Stimulated activated CD4-positive, alpha-beta T cell treated with anti-CD3 and anti-CD28 coated beads, Interleukin-2, amount 100 ng/mL, for 4 hours (primary cell): ENCODE data around the gene AOAH.
A peak's percentile ranks its signal among the peaks of the same experiment; 100 is the strongest.

Experiments used
- DNase-seq: peaks from one replicate; pipeline ENCODE4 v3.0.0-alpha.2; 2020; ENCODE audit warnings: low read depth

Gene AOAH, protein sequence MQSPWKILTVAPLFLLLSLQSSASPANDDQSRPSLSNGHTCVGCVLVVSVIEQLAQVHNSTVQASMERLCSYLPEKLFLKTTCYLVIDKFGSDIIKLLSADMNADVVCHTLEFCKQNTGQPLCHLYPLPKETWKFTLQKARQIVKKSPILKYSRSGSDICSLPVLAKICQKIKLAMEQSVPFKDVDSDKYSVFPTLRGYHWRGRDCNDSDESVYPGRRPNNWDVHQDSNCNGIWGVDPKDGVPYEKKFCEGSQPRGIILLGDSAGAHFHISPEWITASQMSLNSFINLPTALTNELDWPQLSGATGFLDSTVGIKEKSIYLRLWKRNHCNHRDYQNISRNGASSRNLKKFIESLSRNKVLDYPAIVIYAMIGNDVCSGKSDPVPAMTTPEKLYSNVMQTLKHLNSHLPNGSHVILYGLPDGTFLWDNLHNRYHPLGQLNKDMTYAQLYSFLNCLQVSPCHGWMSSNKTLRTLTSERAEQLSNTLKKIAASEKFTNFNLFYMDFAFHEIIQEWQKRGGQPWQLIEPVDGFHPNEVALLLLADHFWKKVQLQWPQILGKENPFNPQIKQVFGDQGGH

DNA sequence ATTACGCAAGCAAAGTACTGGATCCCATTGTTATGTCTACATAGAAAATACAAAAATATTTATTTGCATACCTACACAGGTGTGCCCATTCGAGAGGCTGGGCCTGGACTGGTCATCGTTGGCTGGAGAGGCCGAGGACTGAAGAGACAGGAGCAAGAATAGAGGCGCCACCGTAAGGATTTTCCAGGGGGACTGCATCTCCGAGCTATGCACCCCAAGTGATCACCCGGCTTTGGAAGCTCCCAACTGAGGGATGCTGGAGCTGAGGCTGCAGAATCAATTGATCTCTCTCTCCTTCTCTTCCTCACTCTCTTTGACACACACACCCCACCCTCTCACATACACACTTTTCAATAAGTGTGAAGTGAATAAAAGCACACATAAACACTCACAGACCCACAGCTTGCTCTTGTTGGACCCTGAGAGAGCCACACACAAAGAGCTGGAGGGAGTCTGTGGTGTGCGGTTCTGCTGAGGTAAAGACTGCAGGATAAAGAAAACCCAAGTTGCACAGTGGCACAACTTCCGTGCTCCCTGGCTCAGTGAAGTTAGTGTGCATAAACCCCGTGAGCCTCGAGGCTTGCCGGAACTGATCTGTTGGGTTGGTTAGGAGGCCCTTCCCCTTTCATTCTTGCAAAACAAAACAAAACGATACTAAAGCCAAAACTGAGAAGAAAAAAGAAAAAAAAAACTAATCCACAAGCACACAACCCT lies at the start of gene AOAH:
AOAH (minus strand) TSS at position 544 of the 714 bp plus-strand sequence; CDS start at position 198, 346 bp downstream.
- peak; percentile 43 for DNase-seq

DNA sequence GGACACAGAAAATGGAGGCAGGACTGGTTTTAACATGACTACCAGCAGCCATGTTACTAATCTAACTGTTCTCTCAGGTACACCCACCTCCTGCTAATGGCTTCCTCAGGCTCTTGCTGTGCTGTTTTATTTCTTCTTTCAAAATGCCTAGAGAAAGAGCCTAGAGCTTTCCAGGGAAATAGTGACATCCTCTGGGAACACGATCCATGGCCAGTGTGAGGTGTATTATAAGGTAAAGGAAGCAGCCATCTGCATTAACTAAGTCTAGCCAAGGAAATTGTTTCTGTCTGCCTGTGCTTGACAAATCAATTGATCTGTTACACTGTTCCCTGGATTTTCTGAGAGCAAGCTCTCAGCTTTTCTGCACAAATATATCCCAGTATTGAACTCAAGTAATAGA lies 42.2 kb upstream of the AOAH start:
- no peak for DNase-seq

DNA sequence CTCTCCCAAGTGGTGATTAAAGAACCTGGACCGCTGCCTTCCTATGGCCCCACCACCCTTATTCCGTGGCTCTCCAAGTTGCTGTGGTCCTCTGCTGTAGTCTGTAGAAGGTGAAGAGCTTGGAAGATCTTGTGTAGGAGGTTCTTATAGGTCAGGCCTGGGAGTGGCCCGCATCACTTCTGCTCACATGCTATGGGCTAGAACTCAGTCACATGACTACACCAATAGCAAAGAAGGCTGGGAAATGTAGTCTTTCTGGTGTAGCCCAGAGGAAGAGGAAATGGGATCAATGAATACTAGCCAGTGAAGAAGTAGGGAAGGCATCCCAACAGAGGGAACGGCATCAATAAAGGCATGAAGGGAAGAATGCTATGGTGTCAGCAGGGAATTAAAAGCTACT lies 41.3 kb upstream of the AOAH start:
- no peak for DNase-seq

DNA sequence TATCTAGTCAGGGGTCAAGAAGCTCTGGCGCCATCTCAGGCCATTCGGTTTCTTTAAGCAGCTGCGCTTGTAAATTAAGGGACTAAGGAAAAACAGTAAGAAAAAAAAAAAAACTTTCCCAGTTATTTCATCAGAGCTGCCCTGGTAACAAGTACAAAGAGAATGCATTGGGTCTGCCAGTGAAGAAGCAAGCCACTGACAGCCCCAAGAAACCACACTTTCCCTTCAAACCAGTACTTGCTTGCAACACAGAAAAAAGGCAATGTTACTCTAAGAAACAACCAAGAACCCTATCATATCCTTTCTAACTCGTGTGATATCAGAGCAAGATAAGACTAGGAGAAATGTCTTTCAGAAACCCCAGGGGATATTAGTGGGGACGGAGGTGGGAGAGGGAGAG lies 40.6 kb upstream of the AOAH start:
- DNase-seq: no peak

DNA sequence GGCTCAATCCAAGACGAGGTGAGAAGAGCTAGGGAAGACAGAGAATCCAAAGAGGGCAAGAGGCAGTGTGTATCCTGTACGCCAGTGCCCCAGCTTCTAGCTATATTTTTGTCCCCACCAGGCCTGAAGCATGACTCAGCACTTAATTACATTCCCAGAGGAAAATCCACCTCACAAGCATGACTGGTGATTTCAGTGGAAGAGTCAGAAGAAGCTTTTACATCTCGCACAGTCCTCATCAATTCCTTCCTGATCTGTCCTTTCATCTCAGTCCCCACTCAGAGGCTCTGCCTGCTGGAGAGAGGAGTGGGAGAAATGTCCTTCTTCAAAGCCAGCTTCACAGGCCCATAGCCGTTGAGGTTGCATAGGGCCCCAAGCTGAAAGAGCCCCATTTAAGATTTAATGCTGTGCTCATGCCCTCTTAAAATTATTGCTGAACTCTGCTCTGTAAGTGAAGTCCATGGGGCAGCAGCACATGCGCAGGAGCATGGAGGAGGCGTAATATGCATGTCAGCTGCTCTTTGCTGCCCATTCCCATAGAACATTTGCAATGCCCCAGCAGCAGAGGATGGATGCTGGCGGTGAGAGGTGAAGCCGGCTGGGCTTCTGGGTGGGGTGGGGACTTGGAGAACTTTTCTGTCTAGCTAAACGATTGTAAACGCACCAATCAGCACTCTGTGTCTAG lies 39.0 kb upstream of the AOAH start:
- no peak for DNase-seq

DNA sequence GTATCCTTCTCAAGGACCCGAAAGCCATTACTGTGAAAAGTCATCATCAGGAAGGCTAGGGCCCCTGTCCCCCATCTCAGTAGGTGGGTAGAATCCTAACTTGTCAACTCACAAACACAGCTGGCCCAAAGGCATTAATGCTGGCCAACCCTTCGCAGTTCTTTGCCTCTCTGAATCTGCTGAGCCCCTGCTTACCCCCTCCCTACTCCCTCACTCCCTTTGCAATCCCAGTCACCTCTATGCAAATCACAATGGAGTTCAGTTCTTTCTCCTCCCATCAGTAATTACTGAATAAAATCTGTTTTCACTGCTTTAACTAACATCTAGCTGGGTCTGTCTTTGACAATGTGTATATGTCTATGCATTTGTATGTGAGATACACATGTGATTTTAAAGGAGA lies 38.1 kb upstream of the AOAH start:
- DNase-seq: no peak

DNA sequence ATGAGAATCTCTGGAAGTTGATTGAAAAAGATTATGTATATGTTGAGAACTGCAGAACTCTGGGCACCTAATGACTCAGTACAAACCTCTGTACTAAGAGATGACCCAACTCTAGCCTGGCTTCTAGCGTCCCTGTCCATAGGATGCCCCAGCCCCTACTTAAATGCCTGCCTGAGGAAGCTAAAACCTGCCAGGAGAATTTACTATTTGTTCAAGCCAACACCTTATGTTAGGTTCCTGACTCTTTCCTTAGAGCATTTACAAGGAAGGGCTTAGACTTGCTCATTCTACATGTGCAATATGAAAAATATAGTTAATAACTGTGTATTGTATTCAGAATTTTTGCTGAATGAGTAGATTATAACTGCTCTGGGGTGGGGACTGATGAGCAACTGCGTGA lies 37.5 kb upstream of the AOAH start:
- no peak for DNase-seq

DNA sequence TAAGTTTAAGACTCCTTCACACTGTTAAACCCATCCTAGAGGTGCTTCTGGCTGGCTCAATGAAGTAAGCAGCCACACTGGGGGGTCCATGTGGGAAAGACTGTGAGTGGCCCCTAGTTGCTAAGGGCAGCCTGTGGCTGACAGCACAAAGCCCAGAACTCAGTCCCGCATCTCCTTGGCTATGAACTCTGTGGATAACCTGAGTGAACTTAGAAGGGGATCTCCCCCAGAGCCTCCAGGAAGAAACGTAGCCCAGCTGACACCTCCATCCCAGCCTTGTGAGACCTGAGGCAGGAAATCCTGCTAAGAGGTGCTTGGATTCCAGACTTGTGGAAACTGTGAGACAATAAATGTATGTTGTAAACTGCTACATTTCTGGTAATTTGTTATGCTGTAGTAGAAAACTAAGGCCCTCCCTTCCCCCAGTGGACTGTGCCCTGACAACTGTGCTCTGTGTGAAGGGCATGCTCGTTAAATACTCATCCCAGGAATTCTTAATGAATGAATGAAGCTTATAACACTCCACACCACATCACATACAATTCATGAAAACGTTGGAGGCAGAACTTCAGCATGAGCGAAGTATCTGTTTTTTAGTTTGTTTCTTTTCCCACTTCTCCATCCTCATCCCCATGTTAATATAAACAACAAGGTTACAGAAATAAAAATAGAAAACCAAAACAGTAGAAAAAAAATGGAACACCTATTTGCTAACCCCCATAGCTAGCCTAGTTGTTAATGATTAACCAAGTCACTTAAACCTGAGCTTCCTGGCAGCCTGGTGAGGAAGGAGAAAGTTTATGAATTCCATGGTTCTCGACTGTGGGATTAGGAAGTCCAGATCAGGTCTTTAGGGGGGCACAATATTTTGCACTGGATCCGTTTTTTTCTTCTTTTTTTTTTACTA lies 36.8 kb upstream of the AOAH start:
- DNase-seq: no peak

DNA sequence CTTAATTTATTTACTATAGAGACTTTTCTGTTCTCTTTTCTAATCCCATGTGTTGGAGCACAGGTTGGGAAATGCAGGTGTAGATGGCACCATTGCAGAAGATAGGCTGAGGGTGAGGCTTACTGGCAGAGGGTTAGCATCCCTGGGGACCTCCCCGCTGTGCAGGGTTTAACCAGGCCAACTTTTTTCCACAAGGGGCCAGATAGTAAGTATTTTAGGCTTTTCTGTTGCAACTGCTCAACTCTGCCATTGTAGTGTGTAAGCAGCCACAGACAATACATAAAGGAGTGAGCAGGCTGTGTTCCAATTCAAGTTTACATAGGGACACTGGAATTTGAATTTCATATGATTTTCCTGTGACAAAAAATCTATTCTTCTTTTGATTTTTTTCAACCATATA lies 34.6 kb upstream of the AOAH start:
- DNase-seq: no peak

DNA sequence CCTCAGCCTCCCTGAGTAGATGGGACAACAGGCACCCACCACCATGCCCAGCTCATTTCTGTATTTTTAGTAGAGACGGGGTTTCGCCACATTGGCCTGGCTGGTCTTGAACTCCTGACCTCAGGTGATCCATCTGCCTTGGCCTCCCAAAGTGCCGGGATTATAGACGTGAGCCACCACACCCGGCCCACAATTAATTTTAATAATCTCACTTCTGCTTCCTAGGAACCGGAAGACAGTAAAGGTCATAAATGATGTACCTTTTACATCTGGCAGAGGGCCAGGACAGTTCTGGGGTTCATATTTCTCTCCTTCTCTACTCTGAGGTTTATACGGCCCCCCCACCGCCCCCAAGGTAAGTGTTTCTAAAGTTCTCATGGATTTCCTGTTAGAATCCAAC lies 31.2 kb upstream of the AOAH start:
- DNase-seq: no peak

DNA sequence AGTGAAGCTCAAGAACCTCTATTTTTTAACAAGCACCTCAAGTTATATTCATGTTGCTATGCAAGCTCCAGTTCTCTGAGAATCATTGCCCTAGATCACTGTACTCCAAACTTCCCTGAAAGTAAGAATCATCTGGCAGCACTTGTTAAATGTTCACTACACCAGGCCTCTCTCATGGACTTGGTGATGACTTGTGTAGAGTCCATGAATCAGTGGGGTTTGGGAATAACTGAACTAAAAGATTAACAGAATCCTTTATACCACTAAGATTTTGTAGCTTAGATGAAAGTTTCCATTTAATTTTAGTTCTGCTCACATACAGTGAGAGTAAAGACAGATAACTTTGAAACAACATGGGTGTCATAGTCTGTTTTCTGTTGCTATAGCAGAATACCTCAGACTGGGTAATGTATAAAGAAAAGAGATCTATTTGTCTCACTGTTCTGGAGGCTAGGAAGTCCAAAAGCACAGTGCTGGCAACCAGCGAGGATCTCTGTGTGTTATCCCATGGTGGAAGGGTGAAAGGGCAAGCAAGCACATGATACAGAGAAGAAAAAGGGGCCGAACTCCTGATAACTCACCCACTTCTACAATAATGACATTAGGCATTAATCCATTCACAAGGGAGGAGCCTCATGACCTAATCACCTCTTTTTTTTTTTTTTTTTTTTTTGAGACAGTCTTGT lies 27.9 kb upstream of the AOAH start:
- DNase-seq: no peak

DNA sequence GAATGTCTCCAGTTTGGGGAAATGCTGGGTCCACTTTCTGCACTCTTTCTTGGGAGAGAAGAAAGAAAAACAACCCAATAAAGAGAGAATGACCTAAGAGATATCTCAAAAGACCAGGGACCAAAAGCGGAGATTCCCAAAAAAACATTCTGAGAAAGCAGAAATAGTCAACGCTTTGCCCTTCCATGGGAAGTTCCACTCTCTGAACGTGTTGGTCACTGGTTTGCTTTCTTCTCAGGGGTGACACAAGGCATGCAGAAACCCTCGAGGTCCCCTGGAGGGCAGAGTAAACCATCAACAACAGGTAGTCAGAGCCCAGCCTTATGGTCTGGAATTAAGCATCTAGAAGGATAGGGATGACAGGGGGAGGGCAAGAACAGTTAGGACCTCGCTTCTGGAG lies 26.2 kb upstream of the AOAH start:
- DNase-seq: no peak

DNA sequence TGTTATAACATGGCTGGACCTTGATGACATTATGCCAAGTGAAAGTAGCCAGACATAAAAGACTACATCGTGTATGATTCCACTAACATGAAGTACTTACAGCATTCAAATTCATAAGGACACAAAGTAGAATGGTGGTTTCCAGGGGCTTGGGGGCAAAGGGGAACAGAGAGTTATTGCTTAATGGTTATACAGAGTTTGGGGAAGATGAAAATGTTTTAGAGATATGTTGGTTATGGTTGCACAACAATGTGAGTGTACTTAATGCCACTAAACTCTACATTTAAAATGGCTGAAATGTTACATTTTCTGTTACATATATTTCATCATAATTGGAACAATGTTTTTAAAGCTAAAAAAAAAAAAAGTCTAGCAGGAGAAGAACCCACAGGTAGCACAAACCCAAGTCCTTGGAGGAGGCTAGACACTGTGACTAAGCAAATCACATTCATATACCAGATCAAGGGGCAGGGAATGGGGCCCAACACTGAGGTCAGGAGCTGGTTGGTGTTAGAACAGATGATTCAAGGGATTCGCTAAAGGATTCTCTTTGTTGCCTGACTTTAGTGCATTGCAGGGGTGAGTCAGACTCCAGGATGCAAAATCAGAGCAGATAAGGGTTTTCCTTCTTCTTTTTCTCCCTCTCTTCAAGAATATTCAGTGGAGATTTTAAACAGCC lies 25.1 kb upstream of the AOAH start:
- DNase-seq: no peak

DNA sequence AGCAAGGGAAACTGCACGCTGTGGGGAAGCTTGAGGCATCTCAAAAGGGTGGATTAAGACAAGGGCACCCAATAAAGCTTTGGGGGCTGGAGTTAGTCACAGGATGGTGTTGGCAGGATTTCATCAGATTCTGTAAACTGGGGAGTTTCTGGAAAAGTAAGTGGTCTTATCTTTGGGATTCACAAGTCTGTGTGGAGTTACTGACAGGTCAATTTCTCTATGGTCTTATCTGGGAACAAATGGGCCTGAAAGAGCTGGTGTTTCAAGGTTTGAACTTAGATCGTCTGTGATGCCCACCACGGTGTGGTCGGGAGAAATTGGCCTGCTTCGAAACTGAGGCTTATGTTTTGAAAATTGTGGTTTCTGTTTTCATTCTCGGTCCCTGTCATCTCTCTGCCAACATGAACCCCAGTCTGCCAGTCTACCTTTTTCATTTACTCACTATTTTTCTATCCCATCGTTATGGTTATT lies 23.8 kb upstream of the AOAH start:
- DNase-seq: no peak

DNA sequence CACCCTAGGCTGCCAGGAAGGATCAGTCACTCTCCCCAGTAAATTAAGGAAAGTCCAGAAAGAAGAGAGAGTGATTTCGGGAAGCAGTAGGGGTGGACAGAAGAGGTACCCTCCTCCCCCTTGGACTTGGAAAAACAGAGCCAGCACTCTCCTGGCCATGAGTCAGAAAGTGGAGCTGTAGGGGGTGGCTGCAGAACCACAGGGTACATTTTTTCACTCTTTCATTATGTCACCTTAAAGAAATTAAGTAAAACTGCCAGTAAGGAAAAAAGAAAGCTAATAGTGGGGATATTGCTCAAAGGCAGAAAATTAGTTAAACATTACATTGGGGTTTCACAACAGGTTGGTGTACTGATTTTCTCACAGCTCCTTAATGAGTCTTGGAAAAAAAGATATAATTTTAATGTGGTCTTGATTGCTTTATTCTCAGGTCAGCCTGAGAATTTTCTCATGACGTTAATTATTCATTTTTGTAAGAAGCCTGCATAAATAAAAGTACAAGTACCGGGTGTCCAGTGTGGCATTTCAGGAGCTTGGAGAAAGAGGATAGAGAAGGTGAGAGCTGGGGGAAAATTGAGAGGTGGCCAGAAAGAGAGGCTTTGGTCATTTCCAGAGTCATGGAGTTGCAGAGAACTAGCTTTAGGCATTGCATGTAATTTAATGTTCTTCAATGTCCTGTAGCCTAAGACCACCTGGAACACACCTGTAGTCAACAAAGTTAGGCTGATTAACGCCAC lies 23.2 kb upstream of the AOAH start:
- DNase-seq: no peak

DNA sequence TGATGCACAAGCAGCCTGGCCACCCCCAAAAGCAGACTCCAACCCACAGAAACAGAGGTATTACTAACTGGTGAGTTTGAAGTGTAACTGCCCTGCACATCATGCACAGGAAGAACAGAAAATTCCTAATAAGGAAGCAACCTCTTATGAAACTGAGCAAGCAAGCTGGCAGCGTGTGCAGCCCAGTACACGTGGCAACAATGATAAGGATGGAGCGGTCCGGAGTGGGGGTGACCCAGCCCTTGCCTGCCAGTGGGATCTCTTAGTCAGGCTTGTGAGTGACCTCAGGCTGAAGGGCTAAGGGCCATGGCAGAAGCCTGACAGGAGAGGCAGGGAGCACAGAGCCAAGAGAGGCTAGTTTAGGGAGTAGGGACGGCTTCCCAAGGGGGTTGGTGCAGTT lies 22.1 kb upstream of the AOAH start:
- DNase-seq: no peak

DNA sequence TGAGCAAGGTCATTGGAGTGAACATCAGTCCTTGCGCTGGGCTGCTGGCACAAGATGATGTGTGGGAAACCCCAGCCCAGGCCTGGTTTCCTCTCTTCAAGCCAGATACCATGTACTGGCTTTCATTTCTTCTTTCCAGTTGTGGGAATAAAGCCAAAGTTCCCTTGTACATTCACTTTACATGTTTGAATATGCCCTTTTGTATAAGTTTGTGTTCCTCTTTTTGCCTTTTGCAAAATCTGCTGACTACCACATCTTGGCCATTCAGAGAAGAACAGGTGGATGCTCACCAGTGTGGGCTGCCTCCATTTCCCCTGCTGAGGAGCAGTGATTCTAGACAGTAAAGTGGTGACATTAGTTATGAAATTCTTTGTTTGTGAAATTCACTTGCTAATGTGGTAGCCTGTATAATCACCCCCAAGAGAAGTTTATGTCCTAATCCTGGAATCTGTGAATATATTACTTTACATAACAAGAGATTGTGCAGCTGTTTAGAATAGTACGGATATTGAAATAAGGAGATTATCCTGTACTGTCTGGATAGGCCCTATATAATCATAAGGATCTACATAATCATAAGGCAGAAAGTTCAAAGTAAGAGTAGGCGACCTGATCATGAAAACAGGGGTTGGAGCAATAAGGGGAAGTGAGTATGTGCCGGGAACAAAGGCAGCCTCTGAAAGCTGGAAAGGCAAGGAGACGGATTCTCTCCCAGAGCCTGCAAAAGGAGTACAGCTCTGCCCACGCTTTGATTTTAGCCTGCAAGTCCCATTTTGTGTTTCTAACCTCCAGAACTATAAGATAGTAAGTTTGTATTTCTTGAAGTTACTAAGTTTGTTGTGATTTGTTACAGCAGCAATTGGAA lies 18.8 kb upstream of the AOAH start:
- DNase-seq: no peak

DNA sequence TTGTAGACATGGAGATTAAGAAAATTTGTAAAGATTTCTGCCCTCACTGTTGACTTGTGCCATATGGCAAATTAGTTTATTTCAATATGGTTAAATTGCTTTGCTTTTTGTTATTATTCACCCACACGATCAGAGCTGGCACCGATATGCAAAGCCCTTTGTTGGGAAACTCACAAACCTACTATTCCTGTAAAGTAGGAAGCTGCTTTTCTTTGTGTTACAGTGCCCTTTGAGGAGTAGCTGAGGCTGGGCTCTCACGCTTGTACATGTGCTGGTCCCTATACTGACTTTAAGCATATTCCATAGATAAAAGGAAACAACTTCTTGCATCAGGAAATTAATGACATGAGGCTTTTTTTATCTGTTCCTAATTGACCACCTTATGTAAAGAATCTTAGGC lies 17.6 kb upstream of the AOAH start:
- no peak for DNase-seq

DNA sequence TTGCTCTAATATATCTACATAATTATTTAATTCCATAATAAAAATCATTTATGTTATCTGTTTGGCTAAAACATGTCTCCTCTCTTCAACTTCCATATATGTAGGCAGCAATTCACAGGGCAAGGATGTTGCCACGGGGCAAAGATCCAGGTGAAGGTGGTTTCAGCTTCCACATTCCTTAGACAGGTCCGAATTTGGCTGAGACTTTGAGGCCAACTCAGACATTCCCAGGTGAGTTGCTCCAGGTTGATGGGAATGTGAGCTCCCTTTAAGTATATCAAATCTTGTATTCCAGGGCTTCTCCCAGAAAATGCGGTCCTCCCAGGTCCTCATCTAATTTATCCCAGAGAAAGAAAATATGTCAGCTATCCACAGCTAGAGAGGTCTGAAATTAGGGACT lies 15.1 kb upstream of the AOAH start:
- no peak for DNase-seq
